ENCODE measurements around the gene THAP11. TPM values are rescaled to one million over a fixed set of nuclear protein-coding genes. Genes with fewer than 3 reads are reported as not detected.
A peak's percentile ranks its signal among the peaks of the same experiment; 100 is the strongest.

The THAP11 gene
- total RNA-seq, 1 experiment from 2014 or later, result 38.3 TPM

GRCh38 chr16:67865318-67865717 is 23.2 kb downstream of the THAP11 start:
- no peaks in the 10 kb centered on the region for H3K27me3 Mint-ChIP-seq (ENCODE audit: unreplicated experiment)
- H3K4me3 Mint-ChIP-seq (ENCODE audit: low read depth, unreplicated experiment), result no peak overlapping the region
- intact Hi-C loops (cut with micrococcal nuclease; ENCODE audit: unreplicated experiment), result no loop called here
- TF ChIP-seq CTCF (IDR thresholded peaks at IDR 0.05; ENCODE audit: unreplicated experiment), result peak; percentile 20
- CTCF ChIA-PET, result interaction anchor here (0.7 to 1.7 kb wide), 8 partner anchors 18 to 477 kb away, joined by 4 to 18 read pairs (median 4); partner anchors contain the start of gene CTCF
- BruUV-seq (replicated peaks), result no TSS peak
- DNase-seq, result peak; percentile 46
- no peak overlapping the region for H3K27ac Mint-ChIP-seq (ENCODE audit: unreplicated experiment)
- H3K36me3 Mint-ChIP-seq (ENCODE audit: insufficient read depth, unreplicated experiment), result peaks cover 53% of the 10 kb centered on the region
- peaks cover 29% of the 10 kb centered on the region for H3K4me1 Mint-ChIP-seq (ENCODE audit: low read depth, unreplicated experiment)
- no peaks in the 10 kb centered on the region for H3K9me3 Mint-ChIP-seq (ENCODE audit: low read depth, unreplicated experiment)

DNA sequence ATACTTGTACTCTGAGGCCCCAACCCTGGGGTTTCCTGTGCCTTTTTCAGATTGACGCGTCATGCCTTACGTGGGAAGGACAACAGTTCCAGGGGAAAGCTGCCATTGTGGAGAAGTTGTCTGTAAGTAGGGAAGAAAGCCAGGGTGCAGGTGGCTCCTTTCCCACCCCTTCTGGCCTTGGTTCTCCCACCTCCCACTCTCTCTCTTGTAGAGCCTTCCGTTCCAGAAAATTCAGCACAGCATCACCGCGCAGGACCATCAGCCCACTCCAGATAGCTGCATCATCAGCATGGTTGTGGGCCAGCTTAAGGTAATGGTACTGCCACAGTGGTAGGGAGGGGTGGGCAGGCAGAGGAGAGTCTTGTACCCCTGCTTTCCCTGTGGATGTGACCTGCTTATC is 26.2 kb downstream of the THAP11 start:
- Mint-ChIP-seq H3K27ac (ENCODE audit: unreplicated experiment) (no peak overlapping the region), H3K36me3 (ENCODE audit: insufficient read depth, unreplicated experiment) (peaks cover 64% of the 10 kb centered on the region), H3K27me3 (ENCODE audit: unreplicated experiment) (no peaks in the 10 kb centered on the region), H3K4me1 (ENCODE audit: low read depth, unreplicated experiment) (peaks cover 8% of the 10 kb centered on the region), H3K4me3 (ENCODE audit: low read depth, unreplicated experiment) (no peak overlapping the region), H3K9me3 (ENCODE audit: low read depth, unreplicated experiment) (no peaks in the 10 kb centered on the region)
- no peak for DNase-seq
- no TSS peak for BruUV-seq (replicated peaks)
- CTCF ChIA-PET, result no interaction called here
- intact Hi-C loops (cut with micrococcal nuclease; ENCODE audit: unreplicated experiment), result no loop called here
- no peak for TF ChIP-seq CTCF (IDR thresholded peaks at IDR 0.05; ENCODE audit: unreplicated experiment)

DNA sequence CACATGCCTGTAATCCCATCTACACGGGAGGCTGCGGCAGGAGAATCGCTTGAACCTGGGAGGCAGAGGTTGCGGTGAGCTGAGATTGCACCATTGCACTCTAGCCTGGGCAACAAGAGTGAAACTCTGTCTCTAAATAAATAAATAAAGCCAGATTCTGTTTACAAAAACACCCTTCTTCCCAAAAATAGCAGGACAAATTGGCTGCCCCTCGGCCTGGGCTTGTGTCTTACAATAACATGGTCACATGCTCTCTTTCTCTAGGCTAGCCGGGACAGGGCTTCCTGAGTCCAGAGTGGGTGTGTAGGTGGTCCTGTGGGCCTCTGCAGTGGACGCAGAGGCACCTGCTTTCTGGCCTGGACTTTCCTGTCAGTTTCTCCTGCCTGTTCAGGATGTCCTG is 27.5 kb downstream of the THAP11 start:
- no peak overlapping the region for H3K27ac Mint-ChIP-seq (ENCODE audit: unreplicated experiment)

DNA sequence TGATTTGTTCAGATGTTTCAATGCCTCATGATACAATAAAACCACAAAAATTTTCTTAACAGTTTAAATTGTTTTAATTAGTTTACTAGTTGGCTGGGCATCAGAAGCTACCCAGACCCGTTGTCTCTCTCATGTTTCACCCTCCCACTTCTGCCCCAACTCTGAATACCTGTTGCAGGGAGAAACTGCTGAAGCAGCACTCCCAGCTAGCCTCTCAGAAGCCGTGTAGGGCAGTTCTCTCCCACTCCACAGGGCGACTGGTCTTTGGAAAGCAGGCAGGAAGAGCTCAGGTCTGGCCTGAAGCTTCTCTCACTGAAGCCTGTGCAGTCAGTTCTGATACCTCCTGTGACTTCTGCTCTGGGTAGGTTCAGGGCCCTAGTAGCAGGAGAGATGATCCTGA is 29.1 kb downstream of the THAP11 start:
- no peak overlapping the region for H3K4me3 Mint-ChIP-seq (ENCODE audit: low read depth, unreplicated experiment)
- peaks cover 67% of the 10 kb centered on the region for H3K36me3 Mint-ChIP-seq (ENCODE audit: insufficient read depth, unreplicated experiment)
- no peaks in the 10 kb centered on the region for H3K9me3 Mint-ChIP-seq (ENCODE audit: low read depth, unreplicated experiment)
- H3K27me3 Mint-ChIP-seq (ENCODE audit: unreplicated experiment), result no peaks in the 10 kb centered on the region
- no peak for TF ChIP-seq CTCF (IDR thresholded peaks at IDR 0.05; ENCODE audit: unreplicated experiment)
- BruUV-seq (replicated peaks), result no TSS peak
- peaks cover 31% of the 10 kb centered on the region for H3K4me1 Mint-ChIP-seq (ENCODE audit: low read depth, unreplicated experiment)
- CTCF ChIA-PET, result interaction anchor here (0.6 to 0.7 kb wide), 3 partner anchors 13 to 90 kb away, joined by 3 to 8 read pairs (median 5); partner anchors contain the start of gene NRN1L
- no peak overlapping the region for H3K27ac Mint-ChIP-seq (ENCODE audit: unreplicated experiment)
- no peak for DNase-seq
- intact Hi-C loops (cut with micrococcal nuclease; ENCODE audit: unreplicated experiment), result no loop called here

More for the DNA sequence above, 27.5 kb downstream of the THAP11 start:
- intact Hi-C loops (cut with micrococcal nuclease; ENCODE audit: unreplicated experiment), result no loop called here
- CTCF ChIA-PET, result no interaction called here
- Mint-ChIP-seq H3K4me3 (ENCODE audit: low read depth, unreplicated experiment) (no peak overlapping the region), H3K27me3 (ENCODE audit: unreplicated experiment) (no peaks in the 10 kb centered on the region), H3K4me1 (ENCODE audit: low read depth, unreplicated experiment) (peaks cover 18% of the 10 kb centered on the region), H3K36me3 (ENCODE audit: insufficient read depth, unreplicated experiment) (peaks cover 73% of the 10 kb centered on the region), H3K9me3 (ENCODE audit: low read depth, unreplicated experiment) (no peaks in the 10 kb centered on the region)
- TF ChIP-seq CTCF (IDR thresholded peaks at IDR 0.05; ENCODE audit: unreplicated experiment), result no peak
- DNase-seq, result no peak
- no TSS peak for BruUV-seq (replicated peaks)

Data from Calu3 (cell line).